ENCODE measurements around the gene TMC2. TPM values are rescaled to one million over a fixed set of nuclear protein-coding genes. Genes with fewer than 3 reads are reported as not detected.

TMC2 gene
- polyA plus RNA-seq, 3 donors from 2014 or later, result 0.22 TPM; not detected in 2

DNA sequence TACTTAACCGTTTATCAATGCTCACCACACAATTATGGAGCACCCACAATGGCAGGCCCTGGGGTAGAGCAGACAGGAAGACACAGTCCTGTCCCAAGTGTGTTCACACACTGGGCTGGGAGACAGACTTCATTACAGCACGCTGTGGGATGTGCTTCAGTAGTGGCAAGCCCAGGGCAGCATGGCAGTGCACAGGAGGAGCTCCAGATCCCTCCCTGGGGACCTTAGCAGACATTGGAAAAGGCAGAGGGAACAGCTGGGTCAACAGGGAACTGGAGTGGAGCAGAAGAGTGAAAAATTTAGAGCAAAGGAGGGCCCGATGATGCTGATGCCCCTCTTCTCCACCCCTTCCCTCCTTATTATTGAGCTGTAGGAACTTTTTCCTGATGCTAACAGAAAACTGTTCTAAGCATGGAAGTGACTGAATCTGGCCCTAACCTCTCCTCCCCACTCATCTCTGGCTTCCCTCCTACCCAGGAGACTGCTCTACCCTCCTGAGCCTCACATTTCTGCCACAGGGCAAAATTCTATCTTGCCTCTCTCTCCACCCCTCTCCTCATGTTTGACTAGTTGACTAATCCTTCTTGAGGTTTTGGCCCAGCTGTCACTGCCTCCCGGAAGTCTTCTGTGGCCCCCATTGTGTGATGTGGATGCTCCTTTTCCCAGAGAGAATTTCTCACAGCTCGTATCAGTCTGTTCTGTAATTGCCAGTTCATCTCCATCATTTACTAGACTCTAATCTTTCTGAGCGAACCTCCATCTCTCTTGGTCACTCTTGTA lies 74.8 kb downstream of the TMC2 start:
- H3K9me3 Mint-ChIP-seq, result peaks cover 8 to 16% (median 13%) of the 10 kb centered on the region in 6 donors
- H3K27ac Mint-ChIP-seq, result no peak overlapping the region
- peaks cover 9 to 15% (median 15%) of the 10 kb centered on the region in 3 donors for H3K27me3 Mint-ChIP-seq (ENCODE audit: low read depth in 3 of 3)
- H3K36me3 Mint-ChIP-seq, result peaks cover 0 to 6% (median 0%) of the 10 kb centered on the region in 3 donors
- no peak overlapping the region for H3K4me3 Mint-ChIP-seq
- no peaks in the 10 kb centered on the region for H3K4me1 Mint-ChIP-seq
- no peak for DNase-seq

DNA sequence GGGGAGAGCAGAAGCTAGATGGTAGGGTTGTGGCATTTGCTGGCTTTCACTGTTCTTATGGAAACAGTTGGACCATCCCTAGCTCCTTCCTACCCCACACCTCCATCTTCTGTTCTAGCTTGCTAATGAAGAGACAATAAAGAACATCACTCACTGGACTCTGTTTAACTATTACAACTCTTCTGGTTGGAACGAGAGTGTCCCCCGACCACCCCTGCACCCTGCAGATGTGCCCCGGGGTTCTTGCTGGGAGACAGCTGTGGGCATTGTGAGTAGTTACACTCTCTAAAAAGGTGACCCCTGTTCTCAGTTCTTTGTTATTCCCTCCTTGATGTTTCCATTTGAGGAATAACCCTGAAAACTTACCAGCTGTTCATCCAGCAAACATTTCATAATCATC lies 75.7 kb downstream of the TMC2 start:
- no peak for DNase-seq
- Mint-ChIP-seq H3K27ac (no peak overlapping the region), H3K4me3 (no peak overlapping the region), H3K4me1 (no peaks in the 10 kb centered on the region), H3K27me3 (ENCODE audit: low read depth in 3 of 3) (peaks cover 10 to 17% (median 16%) of the 10 kb centered on the region in 3 donors), H3K36me3 (peaks cover 0 to 4% (median 0%) of the 10 kb centered on the region in 3 donors), H3K9me3 (peaks cover 4 to 11% (median 5%) of the 10 kb centered on the region in 6 donors)

DNA sequence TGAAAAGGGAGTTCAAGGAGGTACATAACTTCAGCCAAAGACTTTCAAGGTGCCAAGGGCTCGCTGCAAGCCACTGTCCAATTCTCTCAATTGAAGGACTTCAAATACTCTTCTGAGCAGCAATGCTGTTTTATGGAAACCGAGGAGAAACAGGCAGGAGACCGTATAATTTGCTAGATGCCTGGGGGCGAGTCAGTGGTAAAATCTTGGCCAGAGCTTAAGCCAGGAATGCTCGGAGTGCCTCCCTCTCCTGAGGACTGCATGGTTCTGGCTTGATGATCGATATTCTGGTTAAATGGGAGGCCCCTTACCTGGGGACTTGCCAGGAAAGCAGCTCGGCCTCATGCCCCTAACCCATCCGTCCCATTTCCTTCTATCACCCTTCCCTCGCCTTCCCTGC lies 80.3 kb downstream of the TMC2 start:
- Mint-ChIP-seq H3K4me1 (no peaks in the 10 kb centered on the region), H3K27me3 (ENCODE audit: low read depth in 3 of 3) (peaks cover 10% of the 10 kb centered on the region in 3 donors), H3K27ac (no peak overlapping the region), H3K9me3 (peaks cover 0 to under 1% (median 0%) of the 10 kb centered on the region in 6 donors), H3K36me3 (no peaks in the 10 kb centered on the region), H3K4me3 (no peak overlapping the region)
- DNase-seq, result no peak

DNA sequence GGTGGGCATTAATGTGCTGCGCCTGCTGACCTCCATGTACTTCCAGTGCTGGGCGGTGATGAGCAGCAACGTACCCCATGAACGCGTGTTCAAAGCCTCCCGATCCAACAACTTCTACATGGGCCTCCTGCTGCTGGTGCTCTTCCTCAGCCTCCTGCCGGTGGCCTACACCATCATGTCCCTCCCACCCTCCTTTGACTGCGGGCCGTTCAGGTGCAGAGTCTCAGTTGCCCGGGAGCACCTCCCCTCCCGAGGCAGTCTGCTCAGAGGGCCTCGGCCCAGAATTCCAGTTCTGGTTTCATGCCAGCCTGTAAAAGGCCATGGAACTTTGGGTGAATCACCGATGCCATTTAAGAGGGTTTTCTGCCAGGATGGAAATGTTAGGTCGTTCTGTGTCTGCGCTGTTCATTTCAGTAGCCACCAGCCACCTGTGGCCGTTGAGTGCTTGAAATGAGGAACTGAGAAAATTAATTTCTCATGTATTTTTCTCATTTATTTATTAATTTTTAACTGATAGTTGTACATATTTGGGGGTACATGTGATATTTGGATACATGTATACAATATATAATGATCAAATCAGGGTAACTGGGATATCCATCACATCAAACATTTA lies 80.8 kb downstream of the TMC2 start:
- Mint-ChIP-seq H3K4me1 (no peaks in the 10 kb centered on the region), H3K9me3 (no peaks in the 10 kb centered on the region), H3K27me3 (ENCODE audit: low read depth in 3 of 3) (peaks cover 9 to 10% (median 10%) of the 10 kb centered on the region in 3 donors), H3K4me3 (no peak overlapping the region), H3K27ac (no peak overlapping the region), H3K36me3 (no peaks in the 10 kb centered on the region)
- no peak for DNase-seq

DNA sequence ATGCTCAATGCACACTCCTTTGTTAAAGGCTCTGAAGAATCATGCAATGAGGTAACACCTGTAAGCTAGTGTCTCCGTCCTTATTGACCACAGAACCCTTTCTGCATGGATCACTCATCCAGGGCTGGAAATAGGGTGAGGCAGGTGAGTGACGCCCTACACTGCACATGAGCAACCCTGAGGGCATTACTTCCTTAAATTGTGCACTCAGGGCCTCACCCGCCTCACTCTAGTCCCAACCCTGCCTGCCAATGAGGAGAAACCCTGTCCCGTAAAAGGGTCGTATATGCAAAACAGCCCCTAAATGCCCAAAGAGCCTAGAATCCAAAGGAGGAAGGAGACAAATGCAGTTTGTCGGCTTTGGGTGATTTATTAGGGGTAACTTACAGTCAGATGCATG lies 82.4 kb downstream of the TMC2 start:
- no peak for DNase-seq
- Mint-ChIP-seq H3K27ac (no peak overlapping the region), H3K4me1 (no peaks in the 10 kb centered on the region), H3K9me3 (no peaks in the 10 kb centered on the region), H3K4me3 (no peak overlapping the region), H3K27me3 (ENCODE audit: low read depth in 3 of 3) (peaks cover 5 to 10% (median 8%) of the 10 kb centered on the region in 3 donors), H3K36me3 (no peaks in the 10 kb centered on the region)

DNA sequence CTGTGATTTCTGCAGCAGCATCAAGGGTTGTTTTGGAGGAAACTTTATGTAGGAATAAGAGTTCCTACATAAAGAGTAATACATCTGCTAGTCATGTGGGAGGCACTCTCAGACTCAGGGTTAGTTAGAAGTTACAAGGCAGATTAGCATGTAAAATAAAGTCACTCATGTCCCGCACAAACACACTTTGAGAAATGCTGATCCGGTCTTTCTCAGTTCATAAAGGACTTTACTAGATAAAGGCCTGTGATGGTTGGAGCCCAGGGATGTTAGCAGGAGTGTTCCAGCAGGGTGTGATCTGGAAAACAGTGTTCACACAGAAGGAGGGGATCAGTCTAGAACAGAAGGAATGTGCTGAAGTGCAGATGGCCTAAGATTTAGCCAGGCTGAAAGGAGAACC lies 83.0 kb downstream of the TMC2 start:
- Mint-ChIP-seq H3K9me3 (no peaks in the 10 kb centered on the region), H3K4me3 (no peak overlapping the region), H3K27ac (no peak overlapping the region), H3K36me3 (no peaks in the 10 kb centered on the region), H3K27me3 (ENCODE audit: low read depth in 3 of 3) (peaks cover 5 to 9% (median 8%) of the 10 kb centered on the region in 3 donors), H3K4me1 (no peaks in the 10 kb centered on the region)
- DNase-seq, result no peak

DNA sequence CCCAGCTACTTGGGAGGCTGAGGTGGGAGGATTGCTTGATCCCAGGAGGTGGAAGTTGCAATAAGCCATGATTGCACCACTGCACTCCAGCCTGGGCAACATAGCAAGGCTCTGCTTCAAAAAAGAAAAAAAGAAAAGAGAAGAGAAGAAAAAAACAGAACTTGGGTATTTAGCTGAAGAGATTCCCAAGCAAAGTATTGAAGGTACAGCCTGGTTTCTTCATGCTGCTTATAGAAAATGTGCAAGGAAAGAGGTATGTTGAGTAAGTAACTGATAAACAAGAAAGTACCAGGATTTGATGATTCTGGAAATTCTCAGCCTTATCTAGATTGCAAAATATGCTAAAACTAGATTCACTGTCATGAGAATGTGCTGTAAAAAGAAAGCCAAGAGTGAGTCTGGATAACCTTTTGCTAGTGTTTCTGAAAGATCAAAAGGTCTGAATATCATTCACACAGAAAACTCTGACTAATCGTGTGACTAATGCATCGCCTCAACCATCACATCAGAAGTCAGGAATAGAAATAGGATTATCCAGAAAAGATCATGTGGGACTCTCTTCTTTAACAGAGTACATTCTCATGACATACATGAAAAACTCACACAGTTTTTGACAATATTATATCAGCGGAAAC lies 83.7 kb downstream of the TMC2 start:
- Mint-ChIP-seq H3K9me3 (no peaks in the 10 kb centered on the region), H3K27me3 (ENCODE audit: low read depth in 3 of 3) (peaks cover 5 to 8% (median 6%) of the 10 kb centered on the region in 3 donors), H3K27ac (no peak overlapping the region), H3K4me3 (no peak overlapping the region), H3K36me3 (no peaks in the 10 kb centered on the region), H3K4me1 (no peaks in the 10 kb centered on the region)
- DNase-seq, result no peak

DNA sequence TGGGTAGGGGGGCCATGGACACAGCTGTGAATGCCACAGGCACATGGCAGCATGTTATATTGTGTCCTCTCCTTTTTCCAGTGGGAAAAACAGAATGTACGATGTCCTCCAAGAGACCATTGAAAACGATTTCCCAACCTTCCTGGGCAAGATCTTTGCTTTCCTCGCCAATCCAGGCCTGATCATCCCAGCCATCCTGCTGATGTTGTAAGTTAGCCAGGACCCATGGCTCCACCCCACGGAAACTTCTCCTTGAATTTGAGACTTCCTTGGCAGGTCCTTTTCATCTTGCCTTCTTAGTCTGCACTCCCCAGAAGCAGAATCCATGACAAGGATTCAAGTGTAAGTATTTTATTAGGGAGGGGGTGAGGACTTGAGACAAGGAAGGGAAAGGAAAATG lies 87.8 kb downstream of the TMC2 start:
- Mint-ChIP-seq H3K27me3 (ENCODE audit: low read depth in 3 of 3) (peaks cover 0 to 8% (median 0%) of the 10 kb centered on the region in 3 donors), H3K36me3 (peaks cover 0 to 4% (median 0%) of the 10 kb centered on the region in 3 donors), H3K27ac (no peak overlapping the region), H3K9me3 (peaks cover 0 to 13% (median 2%) of the 10 kb centered on the region in 6 donors), H3K4me3 (no peak overlapping the region), H3K4me1 (no peaks in the 10 kb centered on the region)
- no peak for DNase-seq

DNA sequence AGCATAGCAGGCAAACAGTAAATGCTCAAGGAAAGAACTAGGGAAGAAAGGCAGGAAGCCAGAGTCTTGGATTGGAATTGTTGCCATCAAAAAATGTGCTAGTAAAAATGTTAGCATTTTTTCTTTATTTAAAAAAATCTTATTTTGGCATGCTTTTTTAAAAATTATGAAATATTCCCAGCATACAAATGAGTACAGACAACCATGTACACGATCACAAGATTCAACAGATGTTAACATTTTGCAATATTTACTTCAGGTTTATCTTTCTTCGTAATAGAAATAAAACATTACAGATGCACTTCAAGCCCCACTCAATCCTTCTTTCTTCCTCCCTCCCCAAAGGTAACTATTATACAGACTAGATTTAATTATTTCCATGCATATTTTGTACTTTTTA lies 88.7 kb downstream of the TMC2 start:
- Mint-ChIP-seq H3K27ac (no peak overlapping the region), H3K36me3 (peaks cover 0 to 7% (median 0%) of the 10 kb centered on the region in 3 donors), H3K4me1 (no peaks in the 10 kb centered on the region), H3K9me3 (peaks cover 0 to 13% (median 3%) of the 10 kb centered on the region in 6 donors), H3K27me3 (ENCODE audit: low read depth in 3 of 3) (peaks cover 0 to 8% (median 3%) of the 10 kb centered on the region in 3 donors), H3K4me3 (no peak overlapping the region)
- no peak for DNase-seq

DNA sequence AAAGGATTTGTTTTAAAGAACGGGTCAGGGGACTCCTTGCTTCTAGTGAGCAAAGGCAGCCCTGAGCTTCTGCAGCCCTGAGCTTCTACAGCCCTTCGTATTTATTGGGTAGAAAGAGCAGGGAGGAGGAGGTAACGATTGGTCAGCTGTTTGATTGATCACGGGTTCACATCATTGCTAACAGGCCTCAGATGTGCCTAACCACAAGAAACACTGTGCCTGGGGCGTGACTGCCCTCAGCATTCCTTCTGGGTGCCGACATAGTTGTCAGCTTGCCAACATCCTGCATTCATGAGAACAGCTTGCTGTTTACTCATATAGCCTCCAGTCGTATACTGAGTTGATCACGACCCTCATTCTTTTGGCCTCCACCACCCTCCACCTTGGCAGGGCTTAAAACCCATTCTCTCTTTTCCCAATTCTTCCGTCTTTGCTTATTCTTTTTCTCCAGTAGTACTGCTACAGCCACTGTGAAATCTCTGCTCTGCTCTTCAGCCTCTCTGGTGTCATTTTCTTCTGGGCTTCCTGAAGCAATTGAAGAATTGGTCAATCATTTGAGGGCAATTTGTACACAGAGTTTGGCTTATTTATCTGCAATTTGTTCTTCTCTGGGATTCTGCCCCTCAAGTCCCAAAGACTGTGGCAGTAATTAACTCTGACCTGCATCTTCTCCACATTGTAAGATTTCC lies 90.6 kb downstream of the TMC2 start:
- Mint-ChIP-seq H3K4me1 (no peaks in the 10 kb centered on the region), H3K36me3 (peaks cover 3 to 7% (median 5%) of the 10 kb centered on the region in 3 donors), H3K4me3 (no peak overlapping the region), H3K9me3 (peaks cover 1 to 22% (median 9%) of the 10 kb centered on the region in 6 donors), H3K27me3 (ENCODE audit: low read depth in 3 of 3) (peaks cover 2 to 11% (median 3%) of the 10 kb centered on the region in 3 donors), H3K27ac (no peak overlapping the region)
- DNase-seq, result no peak

DNA sequence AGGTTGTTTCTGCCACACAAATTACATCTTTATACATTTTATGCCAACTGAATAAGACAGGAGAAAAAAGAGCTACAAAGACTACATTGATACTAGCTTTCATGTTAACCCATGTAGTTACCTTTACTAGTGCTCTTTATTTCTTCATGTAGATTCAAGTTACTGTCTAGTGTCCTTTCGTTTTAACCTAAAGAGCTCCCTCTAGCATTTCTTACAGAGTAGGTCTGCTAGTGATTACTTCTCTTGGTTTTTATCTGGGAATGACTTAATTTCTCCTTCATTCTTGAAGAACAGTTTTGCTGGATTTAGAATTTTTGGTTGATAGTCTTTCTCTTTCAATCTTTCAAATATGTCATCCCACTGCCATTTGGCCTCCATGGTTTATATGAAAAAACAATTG lies 94.9 kb downstream of the TMC2 start:
- Mint-ChIP-seq H3K27me3 (ENCODE audit: low read depth in 3 of 3) (peaks cover 10 to 14% (median 11%) of the 10 kb centered on the region in 3 donors), H3K4me3 (no peak overlapping the region), H3K27ac (no peak overlapping the region), H3K9me3 (peaks cover 1 to 22% (median 9%) of the 10 kb centered on the region in 6 donors), H3K4me1 (peaks cover 12 to 24% of the 10 kb centered on the region in 2 donors), H3K36me3 (peaks cover 7 to 9% (median 7%) of the 10 kb centered on the region in 3 donors)
- no peak for DNase-seq

DNA sequence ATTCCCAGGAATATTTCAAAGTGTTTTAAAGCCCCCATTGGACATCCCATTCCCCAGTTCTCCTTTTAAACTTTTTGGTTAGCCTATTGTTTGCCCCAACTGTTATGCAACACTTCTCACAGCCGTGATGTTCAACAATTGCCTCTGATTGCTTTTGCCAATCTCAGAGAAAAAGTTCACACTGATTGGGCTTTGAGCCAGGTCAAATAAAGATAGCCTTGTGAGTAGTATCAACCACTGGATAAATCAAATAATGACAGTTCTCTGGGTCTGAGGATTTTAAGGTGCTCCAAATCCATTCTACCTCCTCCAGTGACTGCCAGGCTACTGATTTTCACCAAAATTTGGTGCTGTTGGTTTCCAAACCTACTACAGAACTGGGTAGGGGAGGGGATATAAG lies 97.0 kb downstream of the TMC2 start:
- DNase-seq, result no peak
- Mint-ChIP-seq H3K36me3 (peaks cover 3 to 9% (median 7%) of the 10 kb centered on the region in 3 donors), H3K4me1 (peaks cover 32 to 46% of the 10 kb centered on the region in 2 donors), H3K27ac (no peak overlapping the region), H3K9me3 (peaks cover 0 to 22% (median 4%) of the 10 kb centered on the region in 6 donors), H3K27me3 (ENCODE audit: low read depth in 3 of 3) (peaks cover 11 to 15% (median 11%) of the 10 kb centered on the region in 3 donors), H3K4me3 (no peak overlapping the region)

DNA sequence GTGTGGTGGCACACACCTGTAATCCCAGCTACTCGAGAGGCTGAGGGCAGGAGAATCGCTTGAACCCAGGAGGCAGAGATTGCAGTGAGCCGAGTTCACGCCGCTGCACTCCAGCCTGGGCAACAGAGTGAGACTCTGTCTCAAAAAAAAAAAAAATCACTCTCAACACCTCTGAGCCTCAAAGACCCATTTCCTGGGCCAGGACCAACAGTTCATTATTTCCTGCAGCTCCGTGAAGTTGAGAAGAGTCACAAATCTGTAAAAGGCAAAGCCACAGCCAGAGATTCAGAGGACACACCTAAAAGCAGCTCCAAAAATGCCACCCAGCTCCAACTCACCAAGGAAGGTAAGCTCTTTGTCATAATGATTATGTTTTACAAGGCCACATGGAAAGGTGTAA lies 100.9 kb downstream of the TMC2 start:
- H3K4me1 Mint-ChIP-seq, result peaks cover 41 to 57% of the 10 kb centered on the region in 2 donors
- H3K36me3 Mint-ChIP-seq, result peaks cover 14 to 21% (median 20%) of the 10 kb centered on the region in 3 donors
- H3K4me3 Mint-ChIP-seq, result peak overlapping the region; percentile 77 to 88 (median 83)
- peak; percentile 56 to 73 (median 67) for DNase-seq
- H3K27me3 Mint-ChIP-seq (ENCODE audit: low read depth in 3 of 3), result peaks cover 8 to 12% (median 9%) of the 10 kb centered on the region in 3 donors
- peak overlapping the region; percentile 29 to 91 (median 78) for H3K27ac Mint-ChIP-seq
- peaks cover 0 to 1% (median 0%) of the 10 kb centered on the region in 6 donors for H3K9me3 Mint-ChIP-seq
